Activated naive CD4-positive, alpha-beta T cell (primary cell): Measurements from ENCODE around the gene ARPC1A.
A peak's percentile ranks its signal among the peaks of the same experiment; 100 is the strongest.
"Not testable (repeated sequence)": the region's sequence is repeated elsewhere in the genome, so short reads cannot be mapped to it uniquely, and the experiment has no call there.

ENCODE experiments used
- DNase-seq, 4 experiments: peaks; one replicate each; lab custom pipeline; 2025; lab: John Stamatoyannopoulos, UW

Gene ARPC1A

DNA sequence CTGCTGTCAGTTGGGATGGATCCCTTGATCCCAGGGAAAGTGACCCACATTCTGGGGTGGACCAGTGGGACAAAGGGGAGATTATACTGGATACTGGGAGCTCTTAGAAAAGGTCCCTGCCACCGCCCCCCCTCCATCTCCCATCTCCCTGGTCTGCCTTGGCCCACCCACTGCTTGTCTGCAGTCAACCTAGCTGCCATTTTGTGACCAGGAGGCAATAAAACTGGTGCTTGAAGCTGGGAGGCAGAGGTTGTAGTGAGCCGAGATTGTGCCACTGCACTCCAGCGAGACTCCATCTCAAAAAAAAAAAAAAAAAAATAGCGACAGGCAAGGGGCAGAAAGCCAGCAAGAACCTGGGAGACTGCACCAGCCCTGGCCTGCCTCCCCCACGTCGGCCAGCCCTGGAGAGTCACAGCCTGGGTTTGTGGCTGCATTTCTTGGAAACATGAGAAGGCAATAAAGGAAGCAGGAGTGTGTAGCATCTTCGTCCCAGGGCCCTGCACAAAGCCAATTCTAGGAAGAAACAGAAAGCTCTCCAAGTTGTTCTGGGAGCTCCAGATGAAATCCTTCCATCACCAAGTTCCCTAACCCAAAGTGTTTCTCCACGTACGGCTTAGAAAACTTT lies 44.2 kb downstream of the ARPC1A start:
- DNase-seq, result no peak

DNA sequence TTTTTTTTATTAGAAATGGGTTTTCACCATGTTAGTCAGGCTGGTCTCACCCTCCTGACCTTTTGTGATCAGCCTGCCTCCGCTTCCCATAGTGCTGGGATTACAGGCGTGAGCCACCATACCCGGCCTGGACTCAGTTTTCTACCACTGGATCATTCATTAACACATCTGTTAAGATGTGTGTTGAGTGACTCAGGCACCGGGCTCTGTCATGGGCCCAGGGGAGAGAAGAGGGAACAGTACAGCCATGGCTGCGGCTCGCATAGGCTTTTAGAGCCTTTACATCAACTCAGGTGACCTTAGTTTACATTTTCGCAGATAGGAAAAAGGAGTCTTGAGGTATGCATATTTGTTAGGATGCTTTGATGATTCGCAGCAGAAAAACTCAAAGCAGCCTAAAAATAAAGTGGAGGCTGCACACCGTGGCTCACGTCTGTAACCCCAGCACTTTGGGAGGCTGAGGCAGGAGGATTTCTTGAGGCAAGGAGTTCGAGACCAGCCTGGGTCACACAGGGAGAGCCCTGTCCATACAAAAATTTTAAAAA lies 45.8 kb downstream of the ARPC1A start:
- no peak for DNase-seq

DNA sequence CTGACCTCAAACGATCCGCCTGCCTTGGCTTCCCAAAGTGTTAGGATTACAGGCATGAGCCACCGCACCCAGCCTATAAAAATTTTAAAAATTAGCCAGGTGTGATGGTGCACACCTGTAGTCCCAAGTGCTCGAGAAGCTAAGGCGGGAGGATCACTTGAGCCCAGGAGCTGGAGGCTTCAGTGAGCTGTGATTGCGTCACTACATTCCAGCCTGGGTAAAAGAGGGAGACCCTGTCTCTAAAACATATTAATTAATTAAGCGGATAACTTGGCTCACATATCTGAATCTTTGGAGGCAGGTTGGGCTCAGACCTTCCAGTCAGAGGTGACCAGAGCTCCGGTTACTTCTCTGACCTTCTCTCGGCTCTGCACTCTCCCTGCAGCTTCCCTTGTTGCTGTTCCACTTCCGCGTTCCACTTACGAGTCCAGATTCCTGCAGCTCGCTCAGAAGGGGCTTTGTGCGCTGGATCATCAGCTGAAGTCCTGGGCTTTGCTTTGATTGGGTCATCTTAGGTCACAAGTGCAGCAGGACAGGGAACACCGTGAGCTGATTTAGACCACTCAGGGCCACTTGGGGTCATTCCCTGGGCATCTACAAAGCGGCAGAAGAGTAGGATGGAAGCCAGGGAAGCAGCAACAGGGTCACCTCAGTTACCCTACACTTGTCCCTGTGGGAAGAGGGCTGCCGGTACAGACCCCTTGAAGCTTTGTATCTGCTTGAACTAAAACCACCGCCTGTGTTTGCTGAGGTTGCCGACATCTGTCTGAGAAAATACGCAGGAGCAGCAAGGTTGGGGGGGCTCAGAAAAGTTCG lies 46.8 kb downstream of the ARPC1A start:
- no peak for DNase-seq

DNA sequence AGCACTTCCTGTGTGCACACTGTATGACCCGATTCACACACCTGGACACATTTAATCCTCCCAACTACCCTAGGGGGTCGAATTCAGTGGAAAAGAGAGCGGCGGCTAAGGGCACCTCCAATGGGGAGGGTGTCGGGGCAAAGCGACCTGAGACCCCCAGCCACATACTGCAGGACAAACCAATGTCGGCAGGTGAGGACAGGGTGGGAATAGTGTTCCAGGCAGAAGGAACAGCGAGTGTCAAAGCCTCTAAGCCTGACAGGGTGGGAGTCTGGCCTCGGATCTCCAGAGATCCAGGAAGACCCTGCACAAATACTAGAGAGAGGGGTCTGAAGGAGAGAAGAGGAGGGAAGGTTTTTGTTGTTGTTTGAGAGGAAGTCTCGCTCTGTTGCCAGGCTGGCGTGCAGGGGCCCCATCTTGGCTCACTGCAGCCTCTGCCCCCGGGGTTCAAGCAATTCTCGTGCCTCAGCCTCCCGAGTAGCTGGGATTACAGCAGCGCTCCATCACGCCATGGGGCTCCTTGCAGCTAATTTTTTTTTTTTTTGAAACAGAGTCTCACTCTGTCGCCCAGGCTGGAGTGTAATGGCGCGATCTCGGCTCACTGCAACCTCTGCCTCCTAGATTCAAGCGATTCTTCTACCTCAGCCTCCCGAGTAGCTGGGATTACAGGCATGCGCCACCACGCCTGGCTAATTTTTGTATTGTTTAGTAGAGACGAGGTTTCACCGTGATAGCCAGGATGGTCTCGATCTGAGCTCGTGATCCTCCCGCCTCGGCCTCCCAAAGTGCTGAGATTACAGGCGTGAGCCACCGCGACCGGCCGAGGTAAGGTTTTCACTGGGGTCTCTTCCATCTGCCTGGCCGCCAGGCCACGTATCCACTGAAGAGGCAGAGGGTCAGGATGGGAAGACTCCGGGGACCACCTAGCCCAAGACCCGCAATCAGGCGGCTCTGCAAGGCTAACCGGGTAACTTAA lies 47.7 kb downstream of the ARPC1A start:
- DNase-seq, result no peak

DNA sequence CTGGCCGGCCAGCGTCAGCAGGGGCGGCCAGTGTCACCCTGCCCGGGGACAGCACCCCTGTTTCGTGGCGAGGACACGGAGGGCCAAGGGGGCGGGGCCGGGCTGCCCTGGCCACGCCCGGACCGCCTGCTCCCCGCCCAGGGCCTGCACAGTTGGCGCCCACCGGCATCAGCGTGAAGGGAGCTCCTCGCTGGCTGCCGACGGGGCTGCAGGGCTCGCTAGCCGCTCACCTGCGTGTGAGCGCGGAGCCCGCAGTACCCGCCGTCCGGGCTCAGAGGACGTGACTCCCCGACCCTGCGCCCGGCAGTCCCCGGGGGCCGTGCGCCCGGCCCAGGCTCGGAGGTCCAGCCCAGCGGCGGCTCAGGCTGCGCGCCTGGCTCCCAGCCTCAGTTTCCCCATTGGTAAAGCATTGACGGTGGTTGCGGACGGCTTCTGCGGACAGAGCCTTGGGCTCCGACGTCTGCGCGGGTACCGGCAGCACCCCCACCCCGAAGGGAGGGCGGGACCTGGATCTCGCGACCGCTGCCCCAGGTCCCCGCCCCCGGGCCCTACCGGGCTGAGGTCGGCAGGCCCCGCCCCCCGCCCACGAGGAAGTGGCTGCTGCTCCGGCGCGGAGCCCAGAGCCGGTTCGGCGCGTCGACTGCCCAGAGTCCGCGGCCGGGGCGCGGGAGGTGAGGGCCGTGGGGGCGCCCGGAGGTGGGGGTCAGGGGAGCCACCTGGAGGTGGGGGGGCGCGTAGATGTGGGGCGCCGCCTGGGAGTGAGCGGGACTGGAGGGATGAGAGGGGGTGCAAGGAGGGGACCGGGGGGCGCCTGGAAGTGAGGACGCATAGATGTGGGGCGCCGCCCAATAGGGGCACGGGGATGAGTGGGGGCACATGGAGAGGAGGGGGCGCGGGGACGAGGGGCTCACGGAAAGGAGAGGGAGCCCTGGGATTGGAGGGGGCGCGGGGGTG lies 48.7 kb downstream of the ARPC1A start, which contains the start of gene ARPC1B:
Gene ARPC1B, plus strand, starts transcription at position 620 of the 954 bp plus-strand sequence. CDS start 10,985 bp downstream, outside the sequence.
- DNase-seq, result peak; percentile 43 to 82 (median 62)

DNA sequence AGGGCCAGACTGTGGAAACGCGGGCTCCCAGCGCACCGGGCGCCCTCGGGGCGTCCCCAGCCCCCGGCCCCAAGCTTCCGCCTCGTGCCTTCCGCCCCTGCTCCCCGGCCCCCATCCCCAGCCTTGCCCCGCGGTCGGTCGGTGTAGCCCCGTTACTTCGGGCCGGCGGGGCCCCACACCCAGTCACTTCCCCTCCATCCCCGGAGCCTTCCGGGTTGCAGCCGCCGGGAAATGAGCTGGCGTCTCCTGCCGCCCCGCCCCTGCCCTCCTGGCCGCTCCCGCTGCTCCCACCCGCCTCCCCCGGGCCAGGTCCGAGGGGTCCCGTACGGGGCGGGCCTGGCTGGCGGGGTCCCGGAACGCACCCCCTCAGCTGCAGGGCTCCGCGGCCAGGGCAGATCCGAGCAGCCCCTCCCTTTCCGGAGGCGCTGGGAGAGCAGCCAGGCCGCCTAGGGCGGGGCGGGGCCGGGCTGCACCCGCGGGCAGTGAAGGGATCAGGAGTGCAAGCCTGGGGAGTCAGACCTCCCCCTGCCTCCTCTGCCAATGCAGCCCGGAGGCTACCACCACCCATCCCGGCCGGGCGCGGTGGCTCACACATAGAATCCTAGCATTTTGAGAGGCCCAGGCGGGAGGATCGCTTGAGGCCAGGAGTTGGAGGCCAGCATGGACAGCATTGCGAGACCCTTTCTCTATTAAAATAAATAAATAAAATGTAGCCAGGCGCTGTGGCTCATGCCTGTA lies 49.5 kb downstream of the ARPC1A start:
- DNase-seq, result peak in 3 of 4 experiments; percentile 12 to 43 (median 25)

DNA sequence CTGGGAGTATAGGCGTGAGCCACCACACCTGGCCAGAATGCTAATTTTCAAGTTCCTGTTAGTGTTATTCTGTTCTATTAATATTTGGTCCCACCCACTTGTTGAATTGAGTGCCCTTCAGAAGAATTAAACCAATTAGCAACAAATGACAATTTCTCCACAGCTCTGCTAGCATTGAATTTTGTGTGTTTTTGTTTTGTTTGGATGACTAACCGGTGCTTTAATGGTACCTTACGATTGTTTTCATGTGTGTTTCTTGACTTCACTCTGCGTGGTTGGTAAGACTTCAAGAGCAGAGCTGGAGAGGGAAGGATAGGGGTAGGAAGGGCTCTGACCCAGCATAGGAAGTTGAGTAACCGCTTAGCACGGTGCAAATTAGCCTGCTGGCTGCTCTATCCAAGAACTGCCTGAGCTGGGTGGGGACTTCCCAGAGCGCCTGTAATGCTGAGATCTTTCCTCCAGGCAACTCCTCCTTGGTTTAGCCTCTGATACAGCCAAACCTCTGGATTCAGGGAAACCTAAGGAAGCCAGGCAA lies 53.4 kb downstream of the ARPC1A start:
- DNase-seq, result no peak

DNA sequence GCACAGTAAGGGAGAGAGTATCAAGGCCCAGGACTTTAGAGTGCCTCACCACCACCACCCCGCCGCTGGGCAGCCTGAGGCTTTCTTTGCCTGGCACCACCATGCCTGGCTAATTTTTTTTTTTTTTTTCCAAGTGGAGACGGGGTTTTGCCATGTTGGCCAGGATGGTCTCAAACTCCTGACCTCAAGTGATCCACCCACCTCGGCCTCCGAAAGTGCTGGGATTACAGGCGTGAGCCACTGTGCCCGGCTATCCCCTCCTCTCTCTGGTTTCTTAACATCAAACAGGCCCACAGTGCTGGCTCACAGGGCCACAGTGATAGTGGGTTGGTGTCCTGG lies 54.0 kb downstream of the ARPC1A start:
- DNase-seq, result not testable (repeated sequence)

DNA sequence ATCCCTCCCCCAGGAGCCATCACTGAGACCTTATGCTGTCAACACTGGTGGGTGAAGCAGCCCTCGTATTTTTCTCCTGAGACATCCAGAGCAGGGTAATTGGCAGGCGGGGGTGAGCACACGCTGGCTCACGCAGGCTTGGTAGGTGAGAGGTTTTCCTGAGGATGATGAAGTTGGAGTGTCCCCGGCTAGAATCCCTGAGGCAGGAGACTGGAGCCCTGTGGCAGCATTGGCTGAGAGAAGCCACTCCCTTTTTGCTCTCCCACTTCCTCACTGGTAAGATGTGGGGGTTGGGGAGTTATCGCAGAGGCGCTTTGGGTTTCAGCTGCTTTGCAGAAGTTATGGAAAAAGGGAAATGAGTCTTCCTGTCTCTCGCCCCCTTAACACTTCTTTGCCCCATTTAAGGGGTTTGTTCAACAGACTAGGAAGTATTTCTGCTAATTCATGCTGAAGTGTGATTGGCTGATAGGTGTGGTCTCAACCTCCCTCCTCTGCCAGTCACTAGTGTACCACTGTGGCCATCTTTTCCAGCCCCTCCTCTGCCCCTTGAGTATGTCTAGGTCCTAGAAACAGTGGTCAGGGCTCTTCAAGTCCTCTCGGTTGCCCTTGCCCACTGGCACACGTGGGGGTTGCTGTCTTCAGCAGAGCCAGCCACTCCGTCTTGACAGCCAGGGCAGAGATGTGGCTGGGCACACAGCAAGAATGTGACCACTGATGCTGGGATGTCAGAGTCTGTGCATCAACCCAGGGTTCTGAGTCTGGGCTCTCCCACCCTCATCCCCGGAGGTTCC lies 54.5 kb downstream of the ARPC1A start:
- DNase-seq, result no peak

DNA sequence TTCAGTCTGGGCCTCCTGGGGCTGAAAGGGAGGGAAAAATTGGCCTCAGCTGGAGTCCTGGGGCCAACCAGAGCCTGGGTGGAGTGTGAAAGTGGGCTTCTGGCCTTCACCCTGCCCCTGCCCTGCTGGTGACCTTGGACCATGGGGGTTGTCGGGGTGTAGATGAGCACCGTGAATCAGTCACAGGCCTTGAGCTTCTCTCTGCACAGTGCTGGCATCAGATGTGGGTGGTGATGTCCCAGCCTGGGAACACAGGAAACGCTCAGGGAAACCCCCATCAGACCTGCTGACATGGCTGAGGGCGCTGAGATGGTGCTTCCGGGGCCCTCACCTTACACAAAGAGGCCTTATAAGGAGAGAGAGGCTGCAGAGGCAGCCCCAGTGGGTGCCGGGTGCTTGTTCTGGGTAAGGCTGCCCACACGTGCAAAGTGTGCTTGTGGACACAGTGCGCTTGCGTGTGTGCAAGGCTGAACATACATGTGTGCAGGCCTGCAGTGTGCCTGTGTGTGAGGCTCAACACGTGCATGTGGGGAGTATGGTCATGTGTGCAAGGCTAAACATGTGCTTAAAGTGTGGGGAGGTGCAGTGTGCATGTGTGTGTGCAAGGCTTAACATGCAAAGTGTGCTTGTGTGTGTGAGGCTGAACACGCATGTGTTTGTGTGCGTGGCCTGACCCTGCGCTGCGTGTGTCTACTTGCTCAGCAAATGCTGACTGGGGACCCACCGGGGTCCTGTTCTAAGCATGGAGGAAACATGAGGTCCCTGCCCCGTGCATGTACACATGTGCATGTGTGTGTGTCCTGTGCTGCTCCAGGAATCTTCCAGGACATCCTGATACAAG lies 55.3 kb downstream of the ARPC1A start:
- DNase-seq, result peak; percentile 54 to 81 (median 66)

DNA sequence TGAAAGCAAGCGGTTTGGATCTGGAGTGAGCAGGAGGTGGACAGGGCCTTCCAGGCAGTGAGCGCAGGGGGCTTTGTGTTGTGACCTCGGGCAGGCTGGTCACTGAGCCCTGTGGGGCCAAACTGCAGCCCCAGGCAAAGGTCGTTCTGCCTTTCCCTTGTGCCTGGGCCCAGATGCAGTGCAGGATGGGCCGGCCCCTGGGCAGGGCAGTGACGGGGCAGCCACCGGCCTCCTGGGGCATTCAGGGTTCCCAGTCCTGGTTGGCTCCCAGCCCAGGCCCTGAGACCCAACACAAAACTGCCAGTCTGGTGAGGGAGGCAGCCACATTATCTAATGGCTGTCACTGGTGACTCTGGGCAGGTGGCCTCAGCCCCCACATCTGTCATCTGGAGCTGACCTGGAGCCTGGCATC lies 56.0 kb downstream of the ARPC1A start:
- no peak for DNase-seq

DNA sequence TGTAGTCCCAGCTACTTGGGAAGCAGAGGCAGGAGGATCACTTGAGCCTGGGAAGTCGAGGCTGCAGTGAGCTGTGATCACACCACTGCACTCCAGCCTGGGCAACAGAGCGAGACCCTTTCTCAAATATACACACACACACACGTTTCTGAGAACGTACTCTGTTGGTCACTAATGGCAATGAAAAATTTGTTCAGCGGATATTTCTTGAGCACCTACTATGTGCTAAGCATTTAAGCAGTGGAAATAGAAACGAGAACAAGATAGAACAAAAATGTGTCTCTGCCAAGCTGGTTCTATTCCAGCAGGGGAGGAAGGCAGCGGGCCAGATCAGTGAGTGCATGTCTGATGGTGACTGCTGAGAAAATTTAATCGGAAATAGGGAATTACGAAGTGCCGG lies 57.5 kb downstream of the ARPC1A start:
- no peak for DNase-seq

DNA sequence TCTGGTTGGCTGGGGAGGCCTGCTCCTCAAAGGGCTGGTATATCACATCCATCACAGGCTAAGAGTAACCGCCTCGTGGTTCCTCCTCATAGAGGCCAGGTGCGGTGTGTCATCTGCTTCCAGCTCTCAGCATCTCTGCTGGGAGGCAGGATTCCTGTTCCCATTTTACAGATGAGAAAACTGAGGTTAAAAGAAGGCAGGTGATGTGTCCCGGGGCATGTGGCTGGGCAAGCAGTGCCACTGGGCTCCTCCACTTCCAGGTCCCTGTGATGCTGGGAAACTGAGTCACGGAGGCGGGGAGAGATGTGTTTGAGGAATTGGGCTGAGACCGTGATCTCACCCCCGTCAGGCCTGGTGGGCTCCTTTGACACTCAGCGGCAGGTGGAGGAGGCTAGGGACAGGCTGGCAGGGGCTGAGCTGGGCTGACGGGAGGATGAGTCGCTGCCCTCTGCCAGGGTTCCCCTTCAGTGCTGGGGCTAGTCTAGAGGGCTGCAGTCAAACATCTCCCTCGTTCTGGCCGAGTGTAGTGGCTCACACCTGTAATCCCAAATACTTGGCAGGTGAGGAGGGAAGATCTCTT lies 58.2 kb downstream of the ARPC1A start:
- no peak for DNase-seq

DNA sequence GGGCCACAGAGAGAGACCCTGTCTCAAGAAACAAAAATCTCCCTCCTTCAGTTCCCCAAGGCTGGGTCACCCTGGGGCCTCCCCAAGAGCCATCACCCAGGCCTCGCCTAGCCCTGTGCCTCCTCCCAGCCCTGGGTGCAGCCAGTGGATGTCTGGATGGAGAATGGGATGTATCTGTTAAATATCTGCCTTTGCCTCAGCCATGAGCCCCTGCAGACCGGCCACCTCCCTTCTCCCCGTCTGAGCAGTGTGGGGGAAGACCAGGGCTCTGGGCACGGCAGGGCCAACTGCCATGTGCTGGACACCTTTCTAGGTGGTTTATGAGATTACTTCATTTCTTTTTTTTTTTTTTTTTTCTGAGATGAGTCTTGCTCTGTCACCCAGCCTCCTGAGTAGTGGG lies 58.8 kb downstream of the ARPC1A start:
- no peak for DNase-seq

DNA sequence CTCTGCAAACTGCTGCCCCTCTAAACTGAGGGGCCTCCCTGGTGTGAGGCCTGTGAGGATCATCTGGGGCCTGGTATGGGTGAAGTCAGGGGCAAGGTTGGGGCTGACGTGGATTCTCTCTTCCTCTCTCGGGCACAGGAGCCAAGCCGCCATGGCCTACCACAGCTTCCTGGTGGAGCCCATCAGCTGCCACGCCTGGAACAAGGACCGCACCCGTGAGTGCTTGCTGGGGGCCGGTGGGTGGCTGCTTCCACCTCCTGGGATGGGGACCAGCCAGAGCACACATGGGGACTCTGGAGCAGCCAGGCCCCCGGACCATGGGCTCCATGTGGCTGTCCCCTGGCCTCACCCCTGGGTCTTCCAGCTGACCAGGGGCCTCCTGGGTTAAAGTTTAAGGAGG lies 59.9 kb downstream of the ARPC1A start:
- no peak for DNase-seq

DNA sequence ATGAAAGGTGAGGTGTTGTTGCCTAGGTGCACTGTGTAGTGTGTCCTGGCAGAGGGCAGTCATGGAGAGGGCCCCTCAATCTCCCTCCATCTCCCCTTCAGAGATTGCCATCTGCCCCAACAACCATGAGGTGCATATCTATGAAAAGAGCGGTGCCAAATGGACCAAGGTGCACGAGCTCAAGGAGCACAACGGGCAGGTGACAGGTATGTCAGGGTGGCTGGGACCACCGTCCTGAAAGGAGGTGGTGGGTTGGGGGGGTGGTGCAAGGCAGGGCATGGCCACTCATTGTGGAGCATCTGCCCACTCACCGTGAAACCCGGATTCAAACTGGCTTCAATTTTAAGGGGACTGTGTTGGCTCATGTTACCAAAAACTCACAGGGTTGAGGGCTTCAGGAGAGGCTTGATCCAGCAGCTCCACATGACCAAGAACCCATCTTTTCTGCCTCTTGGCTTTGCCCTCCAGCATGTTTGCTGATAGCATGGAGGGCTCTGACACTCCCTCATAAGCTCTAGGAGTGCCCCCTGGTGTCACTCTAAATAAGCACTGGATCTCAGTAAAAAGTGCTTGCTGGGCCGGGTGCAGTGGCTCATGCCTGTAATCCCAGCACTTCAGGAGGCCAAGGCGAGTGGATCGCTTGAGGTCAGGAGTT lies 61.0 kb downstream of the ARPC1A start:
- DNase-seq, result no peak

DNA sequence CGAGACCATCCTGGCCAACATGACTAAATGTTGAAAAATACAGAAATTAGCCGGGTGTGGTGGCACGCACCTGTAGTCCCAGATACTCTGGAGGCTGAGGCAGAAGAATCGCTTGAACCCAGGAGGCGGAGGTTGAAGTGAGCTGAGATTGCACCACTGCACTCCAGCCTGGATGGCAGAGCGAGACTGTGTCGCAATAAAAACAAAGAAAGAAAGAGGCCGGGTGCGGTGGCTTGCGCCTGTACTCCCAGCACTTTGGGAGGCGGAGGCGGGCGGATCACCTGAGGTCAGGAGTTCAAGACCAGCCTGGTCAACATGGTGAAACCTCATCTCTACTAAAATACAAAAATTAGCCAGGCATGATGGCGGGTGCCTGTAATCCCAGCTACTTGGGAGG lies 61.5 kb downstream of the ARPC1A start:
- DNase-seq, result not testable (repeated sequence)
